HL-60/S4 treated with retinoic acid at 250 ng/mL for 4 days and 3 days (cell line): ENCODE results near the gene ABCD1.
"Not testable (repeated sequence)": the region's sequence is repeated elsewhere in the genome, so short reads cannot be mapped to it uniquely, and the experiment has no call there.

Experiments used
- in situ Hi-C: fragments of 300-500 bp; cut with MboI; formaldehyde crosslinking; loops from 2 replicates; pipeline ENCODE4 v1.7.0; 2022; ENCODE audit warnings: low sequenced_read_pairs

ABCD1 gene

DNA sequence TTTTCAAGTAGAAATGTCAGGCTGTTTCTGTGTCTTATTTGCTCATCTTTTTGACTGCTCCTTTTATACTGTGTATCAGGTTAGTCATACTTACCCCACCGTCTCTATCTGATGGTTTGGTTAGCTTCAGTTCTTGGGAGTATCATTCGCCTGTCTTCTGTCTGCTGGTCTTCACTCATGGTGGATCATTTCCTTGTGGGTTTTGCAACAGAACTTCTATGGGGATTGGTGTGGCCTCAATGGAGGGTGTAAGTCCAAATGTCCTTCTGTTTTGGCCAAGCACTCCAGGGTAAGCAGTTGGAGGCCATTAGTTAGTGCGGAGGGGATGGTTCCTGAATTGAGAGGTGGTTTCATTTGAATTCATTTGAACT lies 7.2 kb downstream of the ABCD1 start:
- in situ Hi-C loops = no loop called here

DNA sequence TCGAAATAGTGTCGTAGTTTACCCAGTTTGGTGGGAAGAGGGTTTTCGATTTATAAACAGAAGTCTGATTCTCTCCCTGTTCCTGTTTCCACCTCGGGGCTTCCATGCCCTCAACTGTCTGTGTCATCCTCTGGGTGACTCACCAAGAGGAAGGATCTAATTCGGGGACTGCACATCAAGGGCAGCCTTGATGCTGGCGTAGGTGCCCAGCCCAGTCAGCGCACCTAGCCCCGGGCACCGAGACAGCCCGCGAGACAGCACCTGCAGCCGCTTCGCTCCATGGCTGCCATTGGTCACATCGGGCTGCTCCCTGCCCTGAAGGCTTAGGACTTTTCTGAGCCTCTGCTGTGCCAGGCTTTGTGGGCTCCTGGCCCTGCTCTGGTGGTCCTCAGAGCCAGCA lies 7.7 kb downstream of the ABCD1 start:
- in situ Hi-C loops = no loop called here

DNA sequence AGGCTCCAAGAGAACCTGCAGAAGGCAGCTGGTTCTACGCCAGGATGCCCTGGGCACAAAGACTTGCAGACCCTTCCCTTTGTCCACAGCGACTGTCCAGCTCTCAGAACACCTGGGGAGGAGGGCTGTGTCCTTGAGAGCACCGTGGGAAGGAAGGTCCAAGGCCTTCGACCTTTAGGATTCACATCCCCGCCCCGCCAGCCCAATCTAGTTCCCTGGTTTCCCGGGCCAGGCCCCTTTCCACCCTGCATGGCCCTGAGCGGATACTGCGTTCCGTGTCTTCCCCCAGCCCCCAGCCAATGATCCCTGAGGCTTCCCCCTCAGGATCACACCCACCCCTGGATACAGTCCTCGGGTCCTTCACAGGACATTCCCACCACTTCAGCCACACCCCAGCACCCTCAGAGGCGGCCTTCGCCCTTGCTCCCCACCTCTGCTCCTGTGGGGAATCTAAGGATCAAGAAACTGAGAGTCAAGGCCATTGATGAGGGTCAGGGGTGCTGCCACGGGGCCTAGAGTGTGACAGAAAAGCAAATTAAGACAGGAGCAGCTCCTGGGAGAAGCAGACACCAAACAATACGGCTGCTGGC lies 9.1 kb downstream of the ABCD1 start:
- in situ Hi-C loops = no loop called here

DNA sequence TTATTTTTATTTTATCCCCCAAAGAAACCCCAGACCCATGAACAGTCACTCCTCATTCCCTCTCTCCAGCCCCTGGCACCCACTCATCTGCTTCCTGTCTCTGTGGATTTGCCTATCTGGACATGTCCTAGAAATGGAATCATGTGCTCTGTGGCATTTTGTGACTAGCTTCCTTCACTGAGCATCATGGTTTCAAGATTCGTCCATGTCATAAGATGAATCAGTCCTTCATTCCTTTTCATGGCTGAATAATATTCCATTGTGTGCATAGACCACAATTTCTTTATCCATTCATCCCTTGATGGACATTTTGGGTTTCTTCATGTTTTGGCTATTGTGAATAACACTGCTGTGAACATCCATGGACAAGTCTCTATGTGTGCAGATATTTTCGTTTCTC lies 10.2 kb downstream of the ABCD1 start:
- in situ Hi-C loops = no loop called here

DNA sequence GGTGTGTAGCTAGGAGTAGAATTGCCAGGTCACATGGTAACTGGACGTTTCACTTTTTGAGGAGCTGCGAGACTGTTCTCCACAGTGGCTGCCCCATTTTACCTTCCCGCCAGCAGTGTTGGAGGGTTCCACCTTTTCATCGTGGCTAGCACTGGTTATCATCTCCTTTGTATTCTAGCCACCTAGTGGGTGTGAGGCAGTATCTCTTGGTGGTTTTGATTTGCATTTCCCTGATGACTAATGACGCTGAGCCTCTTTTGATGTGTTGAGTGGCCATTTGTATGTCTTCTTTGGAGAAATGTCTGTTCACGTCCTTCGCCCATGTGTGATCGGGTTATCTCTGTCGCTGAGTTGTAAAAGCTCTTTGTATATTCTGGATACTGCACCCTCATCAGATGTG lies 10.6 kb downstream of the ABCD1 start:
- in situ Hi-C loops = no loop called here

DNA sequence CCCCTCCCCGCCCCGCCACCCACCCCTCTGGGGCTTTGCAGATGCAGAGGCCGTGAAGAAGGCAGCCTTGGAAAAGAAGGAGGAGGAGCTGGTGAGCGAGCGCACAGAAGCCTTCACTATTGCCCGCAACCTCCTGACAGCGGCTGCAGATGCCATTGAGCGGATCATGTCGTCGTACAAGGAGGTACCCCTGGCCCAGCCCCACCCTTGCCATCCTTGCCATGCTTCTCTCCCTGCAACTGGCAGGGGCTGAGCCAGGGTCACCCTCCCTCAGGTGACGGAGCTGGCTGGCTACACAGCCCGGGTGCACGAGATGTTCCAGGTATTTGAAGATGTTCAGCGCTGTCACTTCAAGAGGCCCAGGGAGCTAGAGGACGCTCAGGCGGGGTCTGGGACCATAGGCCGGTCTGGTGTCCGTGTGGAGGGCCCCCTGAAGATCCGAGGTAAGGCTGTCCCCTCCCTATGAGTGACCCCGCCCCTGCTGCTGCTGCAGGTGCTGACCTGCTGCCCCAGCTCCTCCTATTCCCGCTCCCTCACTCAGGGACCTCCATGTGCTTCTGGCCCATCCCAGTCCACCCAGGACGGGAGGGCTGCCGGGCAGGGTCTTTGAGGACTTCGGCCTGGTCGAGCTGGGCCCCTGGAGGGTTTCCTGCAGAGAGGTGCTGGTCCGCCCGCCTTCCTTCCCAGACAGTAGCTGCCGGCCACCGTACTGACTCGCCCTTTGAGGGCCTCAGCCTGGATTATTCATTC lies 11.6 kb downstream of the ABCD1 start:
- in situ Hi-C loops = no loop called here

DNA sequence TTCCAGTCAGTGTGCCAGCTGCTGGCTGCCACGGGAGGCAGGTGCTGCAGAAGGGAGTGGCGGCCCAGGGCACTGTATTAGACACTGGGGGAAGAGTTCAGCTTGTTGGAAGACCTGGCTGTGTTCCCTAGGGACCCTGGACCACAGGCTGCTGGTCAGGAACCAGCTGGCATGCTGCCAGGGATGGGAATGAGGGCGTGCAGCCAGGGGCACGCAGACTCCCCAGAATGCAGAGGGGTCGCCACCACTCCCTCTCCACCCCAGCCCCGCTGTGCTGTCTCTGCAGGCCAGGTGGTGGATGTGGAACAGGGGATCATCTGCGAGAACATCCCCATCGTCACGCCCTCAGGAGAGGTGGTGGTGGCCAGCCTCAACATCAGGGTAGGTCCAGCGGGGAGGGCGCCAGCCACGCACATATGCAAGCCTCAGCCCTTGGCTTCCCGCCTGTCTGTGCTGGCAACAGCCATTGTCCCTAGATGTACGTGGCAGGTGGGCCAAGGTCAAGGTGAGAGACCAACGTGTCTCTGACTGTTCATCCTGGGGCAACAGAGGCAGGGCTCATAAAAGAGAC lies 12.3 kb downstream of the ABCD1 start:
- in situ Hi-C loops = no loop called here

DNA sequence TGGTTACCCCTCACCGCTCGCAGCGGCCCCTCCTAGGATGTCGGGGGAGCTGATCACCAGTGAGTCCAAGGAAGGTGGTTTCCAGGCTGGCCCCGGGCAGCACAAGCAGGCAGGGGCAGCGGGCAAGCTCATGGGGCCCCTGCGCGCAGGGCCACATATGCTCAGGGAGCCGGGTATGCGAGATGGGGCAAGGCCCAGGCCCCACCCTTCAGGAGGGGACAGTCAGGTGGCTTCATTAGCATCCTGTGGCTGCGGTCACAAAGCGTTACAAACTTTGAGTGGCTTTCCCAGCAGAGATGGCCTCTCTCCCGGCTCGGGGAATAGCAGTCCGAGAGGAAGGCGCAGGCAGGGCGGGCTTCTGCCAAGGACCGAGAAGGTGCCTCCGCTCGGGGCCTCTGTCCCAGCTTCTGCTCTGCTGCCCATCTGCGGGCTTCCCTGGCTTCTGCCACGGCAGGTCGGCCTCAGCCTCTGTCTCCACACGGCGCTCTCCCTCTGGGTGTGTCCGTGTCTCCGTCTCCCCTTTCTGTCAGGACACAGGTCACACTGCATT lies 13.5 kb downstream of the ABCD1 start:
- in situ Hi-C loops = no loop called here

DNA sequence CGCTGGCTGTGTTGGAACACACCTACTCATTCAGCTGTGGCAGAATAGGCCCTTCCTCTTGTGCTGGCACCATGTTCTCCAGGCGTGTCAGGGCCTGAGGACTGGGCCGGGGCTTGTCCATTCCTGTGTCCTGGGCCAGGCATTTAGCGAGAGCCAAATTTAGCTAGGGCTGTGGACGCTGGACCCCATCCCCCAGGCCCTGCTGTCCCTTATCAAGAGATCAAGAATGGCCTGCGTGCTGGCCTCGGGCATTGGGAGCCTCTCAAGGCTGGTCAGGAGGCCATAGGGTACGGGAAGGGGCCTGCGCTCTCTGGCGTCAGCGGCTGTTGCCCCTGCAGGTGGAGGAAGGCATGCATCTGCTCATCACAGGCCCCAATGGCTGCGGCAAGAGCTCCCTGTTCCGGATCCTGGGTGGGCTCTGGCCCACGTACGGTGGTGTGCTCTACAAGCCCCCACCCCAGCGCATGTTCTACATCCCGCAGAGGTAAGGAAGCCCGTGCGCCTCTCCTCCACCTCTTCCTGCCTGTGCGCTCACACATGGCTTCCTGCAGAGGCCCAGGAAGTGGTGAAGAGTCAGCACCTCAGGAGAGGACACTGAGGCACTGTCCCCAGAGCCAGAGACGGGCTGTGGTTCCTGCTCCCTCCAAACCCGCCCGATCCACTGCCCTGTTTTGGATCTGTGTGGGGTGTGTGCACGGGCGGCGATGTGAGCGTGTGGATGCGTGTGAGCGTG lies 15.3 kb downstream of the ABCD1 start:
- in situ Hi-C loops = no loop called here

DNA sequence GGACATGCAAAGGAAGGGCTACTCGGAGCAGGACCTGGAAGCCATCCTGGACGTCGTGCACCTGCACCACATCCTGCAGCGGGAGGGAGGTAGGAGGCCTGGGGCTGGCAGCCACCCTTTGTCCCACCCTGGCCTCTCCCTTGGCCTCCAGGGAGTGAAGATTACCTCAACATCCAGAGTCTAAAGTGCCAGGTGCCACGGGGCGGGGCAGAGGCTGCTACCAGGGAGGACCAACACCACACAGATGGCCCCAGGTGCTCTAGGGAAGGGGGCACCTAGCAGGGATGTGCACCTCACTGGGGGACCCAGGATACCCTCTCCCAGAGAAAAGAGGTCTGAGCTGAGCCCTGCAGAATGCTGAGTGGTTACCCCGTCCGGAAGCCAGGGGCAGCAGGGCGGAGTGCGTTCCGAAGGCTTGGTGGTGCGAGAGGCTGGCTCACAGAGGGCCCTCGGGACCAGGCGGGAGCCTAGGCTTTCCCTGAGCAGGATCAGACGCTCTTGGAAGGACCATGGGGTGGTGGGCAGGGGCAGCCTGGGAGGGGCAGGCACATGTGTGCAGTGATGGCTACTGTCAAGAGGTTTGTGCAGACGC lies 16.1 kb downstream of the ABCD1 start:
- in situ Hi-C loops = no loop called here

DNA sequence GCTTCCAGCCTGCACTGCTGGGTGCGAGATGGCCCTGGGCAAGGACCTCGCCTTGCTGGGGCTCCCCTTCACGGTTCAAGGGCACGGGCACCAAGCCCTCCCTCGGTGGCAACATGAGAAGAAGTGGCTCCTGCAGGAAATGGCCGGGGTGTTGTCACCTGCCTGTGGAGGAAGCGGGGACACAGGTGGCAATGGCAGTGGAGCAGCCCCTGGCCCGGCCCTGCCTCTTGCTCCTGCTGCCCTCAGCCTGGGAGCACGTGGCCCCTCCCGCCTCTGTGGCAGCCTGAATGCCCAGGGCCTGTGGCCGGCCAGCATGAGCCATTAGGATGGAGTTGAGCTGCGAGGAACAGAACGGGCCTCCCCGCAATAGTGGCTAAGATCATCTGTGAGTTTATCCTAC lies 16.8 kb downstream of the ABCD1 start:
- in situ Hi-C loops = no loop called here

DNA sequence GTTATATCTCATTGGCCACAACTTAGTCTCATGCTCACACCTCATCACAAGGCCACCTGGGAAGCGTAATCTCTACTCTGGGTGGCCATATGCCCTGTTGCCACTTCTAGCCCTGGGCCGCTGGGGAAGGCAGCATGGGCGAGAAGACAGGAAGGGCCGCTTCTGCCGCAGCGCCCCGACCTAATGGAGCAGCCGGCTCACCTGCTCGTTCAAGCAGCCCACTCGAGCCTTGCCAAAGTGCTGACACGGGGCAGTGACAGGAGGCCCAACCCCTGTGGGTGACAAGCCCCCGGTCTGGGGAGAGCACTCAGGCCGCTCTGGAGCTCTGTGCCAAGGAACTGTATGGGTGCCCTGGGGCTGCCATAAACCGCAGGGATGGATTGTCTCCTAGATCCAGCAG lies 17.5 kb downstream of the ABCD1 start:
- in situ Hi-C loops = not testable (repeated sequence)

DNA sequence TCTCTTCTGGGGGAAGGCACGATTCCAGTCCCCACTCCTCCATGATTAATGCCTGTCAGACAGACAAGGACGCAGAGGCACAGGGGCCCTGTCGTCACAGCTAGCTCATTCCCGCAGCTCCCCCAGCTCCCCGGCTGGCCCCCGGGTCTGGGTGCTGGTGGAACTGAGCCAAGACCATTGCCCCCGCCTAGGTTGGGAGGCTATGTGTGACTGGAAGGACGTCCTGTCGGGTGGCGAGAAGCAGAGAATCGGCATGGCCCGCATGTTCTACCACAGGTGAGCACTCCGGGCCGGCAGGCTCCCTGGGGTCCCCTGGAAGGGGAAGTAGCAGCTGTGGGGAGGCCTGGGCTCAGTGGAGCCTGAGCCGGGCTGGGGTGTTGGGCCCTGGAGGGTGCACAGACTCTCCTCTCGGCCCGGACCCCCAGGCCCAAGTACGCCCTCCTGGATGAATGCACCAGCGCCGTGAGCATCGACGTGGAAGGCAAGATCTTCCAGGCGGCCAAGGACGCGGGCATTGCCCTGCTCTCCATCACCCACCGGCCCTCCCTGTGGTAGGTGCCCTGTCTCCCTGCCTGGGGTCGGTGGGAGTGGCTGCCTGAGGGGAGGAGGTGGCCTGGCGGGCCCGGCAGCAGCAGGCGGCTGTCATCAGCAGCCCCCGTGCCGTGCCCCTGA lies 18.3 kb downstream of the ABCD1 start:
- in situ Hi-C loops = not testable (repeated sequence)

DNA sequence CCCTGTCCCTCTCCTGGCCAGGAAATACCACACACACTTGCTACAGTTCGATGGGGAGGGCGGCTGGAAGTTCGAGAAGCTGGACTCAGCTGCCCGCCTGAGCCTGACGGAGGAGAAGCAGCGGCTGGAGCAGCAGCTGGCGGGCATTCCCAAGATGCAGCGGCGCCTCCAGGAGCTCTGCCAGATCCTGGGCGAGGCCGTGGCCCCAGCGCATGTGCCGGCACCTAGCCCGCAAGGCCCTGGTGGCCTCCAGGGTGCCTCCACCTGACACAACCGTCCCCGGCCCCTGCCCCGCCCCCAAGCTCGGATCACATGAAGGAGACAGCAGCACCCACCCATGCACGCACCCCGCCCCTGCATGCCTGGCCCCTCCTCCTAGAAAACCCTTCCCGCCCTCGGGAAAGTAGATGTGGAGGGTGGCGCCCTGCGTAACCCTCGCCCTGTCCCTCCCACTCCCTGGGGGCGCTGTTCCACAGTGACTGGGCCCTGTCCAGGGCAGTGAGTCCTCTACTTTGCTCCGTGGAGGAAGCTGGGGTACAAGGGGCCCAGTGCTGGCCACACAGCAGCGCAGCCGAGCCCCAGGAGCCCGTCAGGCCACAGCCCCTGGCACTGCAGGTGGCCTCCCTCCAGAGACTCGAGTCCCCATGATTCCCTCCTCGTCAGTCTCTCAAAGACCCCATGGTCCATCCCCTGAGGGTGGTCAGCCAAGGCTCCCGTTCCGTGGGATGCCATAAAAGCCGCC lies 19.0 kb downstream of the ABCD1 start:
- in situ Hi-C loops = not testable (repeated sequence)

DNA sequence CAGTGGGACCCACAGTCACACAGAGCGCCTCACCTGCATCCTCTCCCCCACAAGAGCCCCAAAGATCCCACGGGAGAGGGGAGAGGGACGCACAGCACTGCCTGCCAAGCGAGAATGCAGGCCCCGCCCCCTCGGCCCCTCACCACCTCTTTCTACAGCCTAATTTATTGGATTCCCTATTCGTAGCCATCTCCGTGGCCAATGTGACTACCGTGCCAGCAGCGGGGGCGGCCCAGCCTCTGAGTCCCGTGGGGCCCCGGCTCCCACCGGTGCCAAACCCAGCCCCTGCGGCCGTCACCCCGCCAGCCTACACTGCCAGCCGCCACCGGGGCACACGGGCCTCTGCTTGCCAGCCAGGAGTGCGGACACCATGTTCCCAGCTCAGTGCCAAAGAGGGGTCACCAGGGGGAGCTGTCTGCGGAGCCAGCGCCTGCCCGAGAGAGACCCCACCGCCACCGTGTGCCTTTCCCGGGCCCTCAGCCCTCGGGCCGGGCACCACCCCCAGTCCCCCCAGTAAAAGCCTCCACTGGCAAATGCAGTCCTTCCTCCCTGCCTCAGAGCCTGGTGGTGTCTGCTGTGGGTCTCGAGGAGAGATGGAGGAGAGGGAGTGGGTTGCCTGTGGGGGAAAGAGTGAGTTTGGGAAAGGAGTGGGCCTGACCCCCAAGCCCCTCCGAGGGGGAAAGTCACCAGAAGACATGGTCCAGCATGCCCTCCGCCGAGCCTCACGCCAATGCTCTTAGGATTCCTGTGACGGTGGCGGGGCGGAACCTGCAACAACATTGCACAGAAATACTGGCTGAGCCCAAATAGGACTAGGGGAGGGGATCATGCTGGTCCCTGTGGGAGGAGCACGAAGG lies 19.8 kb downstream of the ABCD1 start:
- in situ Hi-C loops = no loop called here

DNA sequence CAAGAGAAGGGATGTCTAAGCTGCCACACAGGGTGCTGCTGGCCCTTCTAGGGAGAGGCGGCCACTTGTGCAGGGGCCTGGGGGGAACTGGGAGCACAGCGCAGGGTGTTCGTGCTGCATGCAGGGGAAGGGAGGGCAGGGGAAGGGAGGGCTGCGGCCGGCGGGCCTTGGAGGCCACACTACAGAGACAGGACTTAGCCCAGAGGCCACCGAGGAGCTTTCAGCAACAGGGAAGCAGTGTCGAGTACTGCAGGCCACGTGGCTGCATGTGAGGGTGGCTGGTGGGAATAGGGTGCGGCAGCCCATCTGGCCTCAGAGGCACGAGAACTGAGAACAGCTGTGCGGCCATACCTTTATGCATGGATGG lies 20.4 kb downstream of the ABCD1 start:
- in situ Hi-C loops = not testable (repeated sequence)

DNA sequence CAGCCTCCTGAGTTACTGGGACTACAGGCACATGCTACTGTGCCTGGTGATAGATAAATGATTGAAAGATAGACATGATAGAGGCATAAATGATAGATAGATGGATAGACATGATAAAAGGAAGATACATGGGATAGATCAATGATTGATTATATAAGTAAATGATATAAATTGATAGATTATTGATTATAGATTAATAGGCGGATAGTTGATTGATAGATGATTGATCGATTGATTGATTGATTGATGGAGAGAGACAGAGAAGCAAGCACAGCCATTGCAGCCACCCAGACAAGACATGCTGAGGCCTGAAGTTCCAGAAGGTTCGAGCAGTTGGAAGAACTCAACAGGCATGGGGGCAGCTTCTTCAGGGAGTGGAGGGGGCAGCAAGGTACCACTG lies 21.7 kb downstream of the ABCD1 start:
- in situ Hi-C loops = no loop called here

DNA sequence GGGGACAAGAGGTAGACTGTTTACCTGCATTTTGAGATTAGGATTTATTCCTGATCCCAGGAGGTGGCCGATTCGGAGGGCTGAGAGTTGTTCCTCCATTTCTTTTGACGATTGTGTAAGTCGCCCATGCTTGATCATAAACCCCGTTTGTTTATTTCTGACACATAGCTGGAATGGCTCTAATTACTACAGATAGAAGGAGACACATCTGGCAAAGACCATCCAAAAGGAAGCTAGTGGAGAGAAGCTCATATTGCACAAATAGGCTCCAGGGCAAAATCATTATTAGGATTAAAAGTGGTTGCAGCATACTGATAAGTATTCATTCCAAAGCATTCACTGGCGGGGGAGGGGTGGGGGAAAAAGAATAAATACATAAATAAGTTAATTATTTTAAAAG lies 22.3 kb downstream of the ABCD1 start:
- in situ Hi-C loops = not testable (repeated sequence)

DNA sequence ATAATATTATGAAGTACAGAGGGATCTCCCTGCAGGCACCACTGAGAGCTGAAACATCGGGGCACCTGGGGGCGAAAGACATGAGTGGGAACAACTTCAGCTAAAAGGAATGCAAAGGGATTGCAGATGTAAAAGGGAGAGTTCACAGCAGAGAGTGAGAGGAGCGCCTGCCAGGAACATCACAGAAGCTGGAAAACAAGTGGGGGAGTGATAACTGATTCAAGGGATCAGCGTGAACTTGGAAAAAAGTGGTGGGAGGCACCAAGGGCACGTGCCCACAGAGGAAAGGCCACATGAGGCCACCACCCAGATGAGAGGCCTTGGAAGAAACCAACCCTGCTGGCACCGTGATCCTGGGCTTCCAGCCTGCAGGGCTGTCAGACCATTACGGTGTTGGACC lies 24.4 kb downstream of the ABCD1 start:
- in situ Hi-C loops = not testable (repeated sequence)
